HT1080 (cell line): ENCODE results near the gene UNC5CL. TPM values are rescaled to one million over a fixed set of nuclear protein-coding genes. Genes with fewer than 3 reads are reported as not detected.
"Not testable (repeated sequence)": the region's sequence is repeated elsewhere in the genome, so short reads cannot be mapped to it uniquely, and the experiment has no call there.

Experiments
- DNase-seq: peaks from one replicate; pipeline ENCODE4 v3.0.0-alpha.2; 2015; ENCODE audit warnings: low read depth
- total RNA-seq: library from RNA; depleted of rRNA; stranded (reverse); fragments of >200 nt; shearing (Covaris generic); gene quantifications from 2 replicates; pipeline ENCODE4 v1.2.3, GENCODE V29; 2014

Gene UNC5CL
- total RNA-seq, 1 experiment from 2014 or later, result 0.16 TPM

GRCh38 chr6:41008011-41008410, 31.0 kb downstream of the UNC5CL start:
- no peak for DNase-seq

- not testable (repeated sequence) for DNase-seq
These were observed 32.0 kb downstream of the UNC5CL start for GRCh38 chr6:41006980-41007379.

GRCh38 chr6:41006217-41006616, 32.8 kb downstream of the UNC5CL start:
- DNase-seq, result peak; percentile 67

GRCh38 chr6:41002168-41002567, 36.9 kb downstream of the UNC5CL start:
- no peak for DNase-seq

- no peak for DNase-seq
These were observed 38.8 kb downstream of the UNC5CL start for GRCh38 chr6:41000248-41000647.

- peak; percentile 60 for DNase-seq
These were observed 39.5 kb downstream of the UNC5CL start for GRCh38 chr6:40999569-40999968.

- no peak for DNase-seq
These were observed 40.4 kb downstream of the UNC5CL start for GRCh38 chr6:40998661-40999060.

- peak; percentile 86 for DNase-seq
These were observed 41.6 kb downstream of the UNC5CL start for GRCh38 chr6:40997234-40997957.

GRCh38 chr6:40996591-40997233, 42.3 kb downstream of the UNC5CL start:
- DNase-seq, result no peak

GRCh38 chr6:40992746-40993145, 46.3 kb downstream of the UNC5CL start:
- DNase-seq, result no peak

GRCh38 chr6:40990301-40990700, 48.7 kb downstream of the UNC5CL start:
- no peak for DNase-seq

GRCh38 chr6:40989204-40990169, 49.5 kb downstream of the UNC5CL start:
- DNase-seq, result no peak

GRCh38 chr6:40988634-40989033, 50.4 kb downstream of the UNC5CL start:
- DNase-seq, result no peak

GRCh38 chr6:40986921-40987819, 51.9 kb downstream of the UNC5CL start:
- DNase-seq, result no peak

GRCh38 chr6:40986364-40986763, 52.7 kb downstream of the UNC5CL start:
- peak; percentile 41 for DNase-seq

GRCh38 chr6:40983752-40984151, 55.3 kb downstream of the UNC5CL start:
- no peak for DNase-seq

GRCh38 chr6:40982917-40983316, 56.1 kb downstream of the UNC5CL start:
- no peak for DNase-seq

- no peak for DNase-seq
These were observed 60.2 kb downstream of the UNC5CL start for GRCh38 chr6:40978687-40979289.

GRCh38 chr6:40977695-40978094, 61.3 kb downstream of the UNC5CL start:
- DNase-seq, result peak; percentile 40

GRCh38 chr6:40977085-40977484, 61.9 kb downstream of the UNC5CL start:
- no peak for DNase-seq
